ENCODE results near the gene PARVA.
"Not testable (repeated sequence)": the region's sequence is repeated elsewhere in the genome, so short reads cannot be mapped to it uniquely, and the experiment has no call there.

The PARVA gene

DNA sequence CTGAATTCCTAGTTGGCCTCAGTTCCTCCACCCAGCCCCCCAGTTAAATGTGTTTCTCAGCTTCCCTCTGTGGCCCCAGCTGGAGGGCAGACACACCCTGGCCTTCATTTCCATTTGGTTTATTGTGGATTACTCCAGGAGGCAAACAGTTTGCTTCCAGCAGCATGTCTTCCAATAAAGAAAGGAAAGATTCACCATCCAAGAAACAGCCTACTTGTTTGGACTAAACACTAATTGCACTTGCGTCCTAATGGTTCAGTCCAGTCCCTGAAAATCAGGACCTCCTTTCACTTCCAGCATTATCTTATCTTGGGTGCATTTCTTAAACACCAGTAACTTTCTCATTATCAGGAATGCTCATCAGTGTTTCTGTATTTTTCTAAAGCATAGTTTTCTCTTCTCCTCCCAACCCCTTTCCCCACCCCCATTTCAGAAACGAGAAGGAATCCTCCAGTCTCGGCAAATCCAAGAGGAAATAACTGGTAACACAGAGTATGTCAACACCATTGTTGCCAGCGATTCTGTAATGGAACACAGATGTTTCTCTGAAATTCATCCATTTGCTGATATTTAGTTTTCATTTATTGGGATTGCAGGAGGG is 130.9 kb downstream of the PARVA start:
- no peaks in the 10 kb centered on the region for H3K9me3 ChIP-seq (ENCODE audit: control insufficient read depth, low read length)
- H3K4me3 ChIP-seq (ENCODE audit: insufficient read depth, low read depth, low read length, poor library complexity, severe bottlenecking), result no peak overlapping the region
- no peak overlapping the region for H3K27ac ChIP-seq (ENCODE audit: insufficient read depth, low read length, poor library complexity, severe bottlenecking)
- H3K27me3 ChIP-seq (replicated peaks; ENCODE audit: control insufficient read depth, insufficient read depth, low read length, poor library complexity, severe bottlenecking), result no peaks in the 10 kb centered on the region
- no peaks in the 10 kb centered on the region for H3K4me1 ChIP-seq (ENCODE audit: control insufficient read depth, insufficient read depth, low read length, poor library complexity, severe bottlenecking)
- no peak for DNase-seq
- H3K36me3 ChIP-seq (ENCODE audit: control insufficient read depth, insufficient read depth, low read length), result no peaks in the 10 kb centered on the region

DNA sequence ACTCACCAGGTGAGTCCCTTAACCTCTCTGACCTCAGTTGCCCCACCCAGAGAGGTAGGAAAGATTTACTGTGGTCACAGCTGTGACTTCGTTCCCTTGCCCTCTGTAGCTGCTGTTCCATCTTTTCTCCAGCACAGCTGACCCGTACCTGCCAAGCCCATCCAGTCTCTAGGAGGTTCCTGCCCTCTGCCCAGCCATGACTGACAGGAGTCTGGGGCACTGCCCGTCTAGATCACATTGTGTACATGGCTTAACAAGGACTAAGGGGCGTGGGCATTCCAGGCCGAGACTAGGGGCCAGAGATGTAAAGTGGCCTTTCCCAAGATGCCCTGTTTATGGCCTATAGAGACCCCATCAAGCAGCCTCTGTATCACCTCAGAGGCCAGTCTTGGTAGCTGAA is 132.0 kb downstream of the PARVA start:
- H3K4me1 ChIP-seq (ENCODE audit: control insufficient read depth, insufficient read depth, low read length, poor library complexity, severe bottlenecking), result no peaks in the 10 kb centered on the region
- H3K9me3 ChIP-seq (ENCODE audit: control insufficient read depth, low read length), result no peaks in the 10 kb centered on the region
- H3K4me3 ChIP-seq (ENCODE audit: insufficient read depth, low read depth, low read length, poor library complexity, severe bottlenecking), result no peak overlapping the region
- no peaks in the 10 kb centered on the region for H3K27me3 ChIP-seq (replicated peaks; ENCODE audit: control insufficient read depth, insufficient read depth, low read length, poor library complexity, severe bottlenecking)
- DNase-seq, result no peak
- H3K36me3 ChIP-seq (ENCODE audit: control insufficient read depth, insufficient read depth, low read length), result no peaks in the 10 kb centered on the region
- H3K27ac ChIP-seq (ENCODE audit: insufficient read depth, low read length, poor library complexity, severe bottlenecking), result no peak overlapping the region

DNA sequence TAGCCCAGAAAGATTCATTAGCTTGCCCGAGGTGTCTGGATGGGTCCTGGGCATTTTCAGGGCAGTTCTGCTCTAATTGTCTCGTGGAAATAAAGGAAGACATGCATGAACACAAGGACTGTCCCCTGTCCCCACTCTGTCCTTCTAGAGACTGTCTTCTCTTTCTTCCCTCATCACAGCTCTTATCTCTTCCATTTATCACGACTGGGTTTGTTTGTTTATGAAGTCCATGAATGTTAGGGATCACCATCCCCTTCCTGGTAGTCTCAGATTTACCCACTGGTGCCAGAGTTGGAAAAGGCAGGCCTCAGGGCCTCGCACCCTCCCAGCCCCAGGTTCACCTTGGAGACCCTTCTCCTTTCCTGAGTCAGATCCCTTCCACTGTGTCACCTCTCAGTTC is 134.8 kb downstream of the PARVA start:
- no peaks in the 10 kb centered on the region for H3K36me3 ChIP-seq (ENCODE audit: control insufficient read depth, insufficient read depth, low read length)
- no peak for DNase-seq
- H3K4me1 ChIP-seq (ENCODE audit: control insufficient read depth, insufficient read depth, low read length, poor library complexity, severe bottlenecking), result no peaks in the 10 kb centered on the region

DNA sequence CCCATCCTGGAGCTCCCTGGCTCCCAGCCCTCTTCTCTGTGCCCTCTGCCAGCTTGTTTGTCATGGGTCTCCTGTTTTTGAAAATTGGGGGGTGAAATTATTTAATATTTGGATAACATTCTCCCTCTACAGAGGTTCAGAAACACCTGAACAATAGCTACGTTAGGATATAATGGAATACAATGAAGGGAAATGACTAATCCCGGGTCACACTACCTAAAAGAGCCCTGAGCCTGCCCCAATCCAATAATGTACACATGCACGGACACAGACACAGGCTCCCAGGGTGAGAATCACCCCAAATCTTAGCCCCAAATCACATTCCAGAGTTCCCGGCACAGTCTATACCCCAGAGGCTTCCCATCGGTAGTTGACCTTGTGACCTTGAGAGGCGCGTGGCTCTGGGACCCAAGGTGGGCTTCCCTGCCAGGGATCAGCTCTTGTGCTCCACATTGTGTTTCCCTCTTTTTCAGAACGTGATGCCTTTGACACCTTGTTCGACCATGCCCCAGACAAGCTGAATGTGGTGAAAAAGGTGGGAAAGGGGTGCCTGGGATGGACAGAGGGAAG is 135.5 kb downstream of the PARVA start:
- no peak overlapping the region for H3K27ac ChIP-seq (ENCODE audit: insufficient read depth, low read length, poor library complexity, severe bottlenecking)
- DNase-seq, result no peak
- no peaks in the 10 kb centered on the region for H3K4me1 ChIP-seq (ENCODE audit: control insufficient read depth, insufficient read depth, low read length, poor library complexity, severe bottlenecking)
- no peaks in the 10 kb centered on the region for H3K36me3 ChIP-seq (ENCODE audit: control insufficient read depth, insufficient read depth, low read length)
- H3K27me3 ChIP-seq (replicated peaks; ENCODE audit: control insufficient read depth, insufficient read depth, low read length, poor library complexity, severe bottlenecking), result no peaks in the 10 kb centered on the region
- H3K4me3 ChIP-seq (ENCODE audit: insufficient read depth, low read depth, low read length, poor library complexity, severe bottlenecking), result no peak overlapping the region
- H3K9me3 ChIP-seq (ENCODE audit: control insufficient read depth, low read length), result no peaks in the 10 kb centered on the region

More for the DNA sequence above, 134.8 kb downstream of the PARVA start:
- Histone ChIP-seq H3K9me3 (ENCODE audit: control insufficient read depth, low read length) (no peaks in the 10 kb centered on the region), H3K4me3 (ENCODE audit: insufficient read depth, low read depth, low read length, poor library complexity, severe bottlenecking) (no peak overlapping the region), H3K27ac (ENCODE audit: insufficient read depth, low read length, poor library complexity, severe bottlenecking) (no peak overlapping the region), H3K27me3 (replicated peaks; ENCODE audit: control insufficient read depth, insufficient read depth, low read length, poor library complexity, severe bottlenecking) (no peaks in the 10 kb centered on the region)

DNA sequence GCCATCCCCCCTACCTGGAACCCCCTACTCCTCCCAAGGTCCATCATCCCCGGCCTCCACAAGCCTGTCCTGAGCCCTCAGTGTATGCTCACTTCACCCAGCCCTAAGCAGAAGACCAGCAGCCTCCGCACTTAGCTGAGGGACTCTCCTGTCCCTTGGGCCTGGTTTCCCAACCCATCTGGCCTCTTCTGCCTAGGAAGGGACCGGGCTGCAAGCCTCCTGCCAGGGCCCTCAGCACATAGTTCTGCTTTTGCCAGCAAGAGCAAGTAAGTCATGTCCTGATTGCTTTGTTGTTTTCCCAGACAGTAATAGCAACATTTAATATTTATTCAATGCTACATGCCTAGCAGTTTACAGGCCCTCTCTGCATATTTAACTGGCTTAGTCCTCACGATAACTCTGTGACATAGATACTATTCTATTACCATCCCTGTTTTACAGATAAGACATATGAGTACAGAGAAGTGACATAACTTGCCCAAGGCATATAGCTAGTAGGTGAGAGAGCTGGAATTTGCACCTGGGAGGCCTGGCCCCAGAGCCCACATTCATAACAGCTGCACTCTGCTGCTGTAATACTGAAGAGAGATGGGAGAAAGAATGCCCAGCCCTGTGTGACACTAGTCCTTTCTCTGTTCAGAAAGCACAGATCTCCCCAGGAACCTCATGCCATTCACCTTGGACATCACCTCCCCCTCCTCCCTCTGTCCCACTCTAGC is 139.2 kb downstream of the PARVA start:
- Histone ChIP-seq H3K4me1 (ENCODE audit: control insufficient read depth, insufficient read depth, low read length, poor library complexity, severe bottlenecking) (no peaks in the 10 kb centered on the region), H3K9me3 (ENCODE audit: control insufficient read depth, low read length) (no peaks in the 10 kb centered on the region), H3K4me3 (ENCODE audit: insufficient read depth, low read depth, low read length, poor library complexity, severe bottlenecking) (no peak overlapping the region), H3K36me3 (ENCODE audit: control insufficient read depth, insufficient read depth, low read length) (no peaks in the 10 kb centered on the region), H3K27ac (ENCODE audit: insufficient read depth, low read length, poor library complexity, severe bottlenecking) (no peak overlapping the region), H3K27me3 (replicated peaks; ENCODE audit: control insufficient read depth, insufficient read depth, low read length, poor library complexity, severe bottlenecking) (no peaks in the 10 kb centered on the region)
- DNase-seq, result no peak

DNA sequence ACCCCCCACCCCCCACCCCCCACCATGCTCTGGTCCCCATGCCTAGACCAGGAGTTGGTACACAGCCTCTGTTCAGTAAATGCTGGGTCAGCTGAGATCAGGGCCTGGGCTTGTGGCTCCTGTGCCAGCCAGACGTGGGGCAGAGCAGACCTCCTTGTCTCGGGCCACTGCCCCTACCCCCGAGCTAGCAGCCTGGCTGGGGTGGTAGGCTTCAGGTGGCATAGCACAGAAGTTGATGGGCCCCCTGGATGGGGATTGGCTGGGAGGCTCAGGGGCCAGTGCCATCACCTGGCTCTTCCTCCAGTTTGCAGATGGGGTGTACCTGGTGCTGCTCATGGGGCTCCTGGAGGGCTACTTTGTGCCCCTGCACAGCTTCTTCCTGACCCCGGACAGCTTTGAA is 139.9 kb downstream of the PARVA start:
- Histone ChIP-seq H3K4me1 (ENCODE audit: control insufficient read depth, insufficient read depth, low read length, poor library complexity, severe bottlenecking) (no peaks in the 10 kb centered on the region), H3K36me3 (ENCODE audit: control insufficient read depth, insufficient read depth, low read length) (no peaks in the 10 kb centered on the region), H3K27me3 (replicated peaks; ENCODE audit: control insufficient read depth, insufficient read depth, low read length, poor library complexity, severe bottlenecking) (no peaks in the 10 kb centered on the region), H3K9me3 (ENCODE audit: control insufficient read depth, low read length) (no peaks in the 10 kb centered on the region), H3K27ac (ENCODE audit: insufficient read depth, low read length, poor library complexity, severe bottlenecking) (no peak overlapping the region), H3K4me3 (ENCODE audit: insufficient read depth, low read depth, low read length, poor library complexity, severe bottlenecking) (no peak overlapping the region)
- DNase-seq, result no peak

DNA sequence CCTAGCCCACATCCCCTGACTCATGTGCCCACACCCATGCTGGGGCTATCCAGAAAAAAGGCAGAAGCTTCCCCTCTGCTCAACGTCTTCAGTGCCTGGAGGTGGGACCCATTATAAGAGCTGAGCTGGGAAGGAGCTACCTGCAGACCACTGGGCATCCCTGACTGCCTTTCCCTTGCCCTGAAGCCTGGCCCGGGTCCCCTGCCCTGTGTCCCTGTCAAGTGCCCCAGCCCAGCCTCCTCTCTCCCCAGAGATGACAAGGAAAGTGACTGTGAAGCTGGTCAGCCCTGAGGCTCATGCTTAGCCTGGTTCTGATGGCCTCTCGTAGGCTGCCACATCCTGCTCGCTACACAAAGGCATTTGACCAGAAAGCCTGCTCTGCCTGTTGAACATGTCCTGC is 140.4 kb downstream of the PARVA start:
- H3K27ac ChIP-seq (ENCODE audit: insufficient read depth, low read length, poor library complexity, severe bottlenecking), result no peak overlapping the region
- no peak for DNase-seq
- no peaks in the 10 kb centered on the region for H3K4me1 ChIP-seq (ENCODE audit: control insufficient read depth, insufficient read depth, low read length, poor library complexity, severe bottlenecking)
- H3K27me3 ChIP-seq (replicated peaks; ENCODE audit: control insufficient read depth, insufficient read depth, low read length, poor library complexity, severe bottlenecking), result no peaks in the 10 kb centered on the region
- no peaks in the 10 kb centered on the region for H3K36me3 ChIP-seq (ENCODE audit: control insufficient read depth, insufficient read depth, low read length)
- no peak overlapping the region for H3K4me3 ChIP-seq (ENCODE audit: insufficient read depth, low read depth, low read length, poor library complexity, severe bottlenecking)
- H3K9me3 ChIP-seq (ENCODE audit: control insufficient read depth, low read length), result no peaks in the 10 kb centered on the region

DNA sequence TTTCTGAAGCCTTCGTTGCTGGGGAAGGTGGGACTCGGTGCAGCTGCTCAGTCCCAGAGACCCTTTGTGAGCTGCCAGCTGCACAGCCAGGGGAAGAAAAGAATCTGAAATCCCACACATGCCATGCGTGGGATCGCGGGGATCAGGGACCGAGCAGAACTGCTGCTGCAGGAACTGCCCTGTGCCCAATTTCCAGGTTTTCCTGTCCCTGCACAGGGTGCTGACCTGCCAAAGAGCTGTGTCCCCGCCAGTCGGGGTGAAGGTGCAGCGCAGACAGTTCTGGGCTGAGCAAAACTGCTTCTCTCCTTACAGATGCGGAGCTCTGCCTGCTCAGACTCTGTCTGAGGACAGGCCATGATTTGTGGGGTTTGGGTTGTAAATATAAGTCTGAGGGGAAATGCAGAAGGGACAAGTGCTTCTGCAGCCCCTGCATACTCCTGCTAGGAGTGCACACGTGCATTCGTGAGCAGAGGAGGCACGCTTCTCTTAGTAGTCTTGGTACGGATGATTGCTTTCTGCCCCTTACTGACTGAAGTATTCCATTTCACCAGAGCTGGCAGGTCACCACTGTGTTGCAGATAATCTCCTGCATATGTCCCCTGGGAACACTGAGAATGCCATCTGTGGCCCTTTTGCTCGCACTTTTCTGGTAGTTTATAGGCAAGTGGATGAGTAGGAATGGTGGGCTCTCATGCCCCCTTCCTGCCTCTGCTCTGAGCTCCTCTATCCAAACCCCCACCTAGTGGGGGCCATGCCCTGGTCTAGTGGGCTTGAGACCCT is 141.4 kb downstream of the PARVA start:
- H3K36me3 ChIP-seq (ENCODE audit: control insufficient read depth, insufficient read depth, low read length), result no peaks in the 10 kb centered on the region
- no peak overlapping the region for H3K4me3 ChIP-seq (ENCODE audit: insufficient read depth, low read depth, low read length, poor library complexity, severe bottlenecking)
- H3K9me3 ChIP-seq (ENCODE audit: control insufficient read depth, low read length), result no peaks in the 10 kb centered on the region
- no peak overlapping the region for H3K27ac ChIP-seq (ENCODE audit: insufficient read depth, low read length, poor library complexity, severe bottlenecking)
- H3K27me3 ChIP-seq (replicated peaks; ENCODE audit: control insufficient read depth, insufficient read depth, low read length, poor library complexity, severe bottlenecking), result no peaks in the 10 kb centered on the region
- no peak for DNase-seq
- no peaks in the 10 kb centered on the region for H3K4me1 ChIP-seq (ENCODE audit: control insufficient read depth, insufficient read depth, low read length, poor library complexity, severe bottlenecking)

DNA sequence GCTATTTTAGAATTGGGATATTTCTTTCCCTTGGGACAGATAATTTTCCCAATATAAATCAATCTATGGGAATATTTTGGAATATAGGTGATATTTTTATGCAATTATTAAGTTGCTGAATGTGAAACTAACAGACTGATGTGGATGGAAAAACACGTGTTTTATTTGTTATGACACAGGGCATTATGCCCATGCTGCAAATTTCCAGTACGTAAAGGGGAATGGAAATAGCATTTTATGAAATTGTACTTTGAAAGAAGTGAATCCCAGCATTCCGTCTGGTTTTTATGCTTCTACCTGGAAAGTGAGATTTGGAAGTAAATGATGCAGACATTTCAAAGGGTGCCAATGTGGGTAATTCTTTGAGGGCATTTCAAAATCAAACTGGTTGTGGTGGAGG is 142.7 kb downstream of the PARVA start:
- no peaks in the 10 kb centered on the region for H3K27me3 ChIP-seq (replicated peaks; ENCODE audit: control insufficient read depth, insufficient read depth, low read length, poor library complexity, severe bottlenecking)
- H3K4me1 ChIP-seq (ENCODE audit: control insufficient read depth, insufficient read depth, low read length, poor library complexity, severe bottlenecking), result no peaks in the 10 kb centered on the region
- no peak for DNase-seq
- no peaks in the 10 kb centered on the region for H3K9me3 ChIP-seq (ENCODE audit: control insufficient read depth, low read length)
- H3K4me3 ChIP-seq (ENCODE audit: insufficient read depth, low read depth, low read length, poor library complexity, severe bottlenecking), result no peak overlapping the region
- H3K27ac ChIP-seq (ENCODE audit: insufficient read depth, low read length, poor library complexity, severe bottlenecking), result no peak overlapping the region
- H3K36me3 ChIP-seq (ENCODE audit: control insufficient read depth, insufficient read depth, low read length), result no peaks in the 10 kb centered on the region

DNA sequence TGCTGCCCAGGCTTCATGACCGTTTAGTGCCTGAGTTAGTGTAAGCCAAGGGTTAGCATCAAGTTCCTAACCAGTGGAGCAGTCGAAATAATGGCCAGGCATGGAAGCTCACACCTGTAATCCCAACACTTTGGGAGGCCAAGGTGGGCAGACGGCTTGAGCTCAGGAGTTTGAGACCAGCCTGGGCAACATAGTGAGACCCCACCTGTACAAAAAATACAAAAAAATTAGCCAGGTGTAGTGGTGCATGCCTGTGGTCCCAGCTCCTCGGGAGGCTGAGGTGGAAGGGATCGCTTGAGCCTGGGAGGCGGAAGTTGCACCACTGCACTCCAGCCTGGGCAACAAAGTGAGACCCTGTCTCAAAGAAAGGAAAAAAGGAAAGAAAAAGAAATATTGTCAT is 143.2 kb downstream of the PARVA start:
- not testable (repeated sequence) for H3K27me3 ChIP-seq (replicated peaks; ENCODE audit: control insufficient read depth, insufficient read depth, low read length, poor library complexity, severe bottlenecking); H3K4me1 ChIP-seq (ENCODE audit: control insufficient read depth, insufficient read depth, low read length, poor library complexity, severe bottlenecking); H3K4me3 ChIP-seq (ENCODE audit: insufficient read depth, low read depth, low read length, poor library complexity, severe bottlenecking); H3K9me3 ChIP-seq (ENCODE audit: control insufficient read depth, low read length); DNase-seq; H3K36me3 ChIP-seq (ENCODE audit: control insufficient read depth, insufficient read depth, low read length); H3K27ac ChIP-seq (ENCODE audit: insufficient read depth, low read length, poor library complexity, severe bottlenecking)
